PC-3 (cell line): ENCODE data around the gene FBXW5. TPM values are rescaled to one million over a fixed set of nuclear protein-coding genes. Genes with fewer than 3 reads are reported as not detected.

Experiments
- ATAC-seq: fragments of 200-7000 bp; cut with Tn5 transposase; 2 replicates; pipeline ENCODE4 v1.9.1; 2020; ENCODE audit warnings: mild to moderate bottlenecking, moderate library complexity
- BruUV-seq: library from RNA; stranded (reverse); fragments of 400-500 nt; replicated peaks from 2 replicates; lab custom pipeline; 2021; lab: Mats Ljungman, UMichigan
- CTCF ChIA-PET: fragments of 300-600 bp; sonication (Branson Sonifier 250); formaldehyde crosslinking; loops from one replicate; lab custom pipeline; 2022; ENCODE audit warnings: antibody characterized with exemption; lab: Charles Lee
- POLR2A ChIA-PET: fragments of 300-600 bp; sonication (Branson Sonifier 250); formaldehyde crosslinking; loops from one replicate; lab custom pipeline; 2022; ENCODE audit warnings: antibody characterized with exemption; ENCODE audit not compliant: unreplicated experiment; lab: Charles Lee
- DNase-seq: peaks from one replicate; pipeline ENCODE4 v3.0.0-alpha.2; 2015
- H2AFZ ChIP-seq: fragments of 300-600 bp; sonication (generic); 2 replicates; pipeline ENCODE4 v1.6.0; 2016; ENCODE audit warnings: antibody characterized with exemption, low read length
- H3F3A ChIP-seq: fragments of 300-600 bp; sonication (generic); one replicate; pipeline ENCODE4 v1.6.0; 2017; ENCODE audit warnings: antibody characterized with exemption, low read length, control low read depth, mild to moderate bottlenecking; ENCODE audit not compliant: unreplicated experiment
- H3K27ac ChIP-seq: fragments of 300-600 bp; sonication (generic); 2 replicates; pipeline ENCODE4 v1.5.1; 2016; ENCODE audit warnings: mild to moderate bottlenecking, low read length
- H3K27me3 ChIP-seq: fragments of 300-600 bp; sonication (generic); 2 replicates; pipeline ENCODE4 v1.6.1; 2016; ENCODE audit warnings: low read length, mixed read lengths
- H3K36me3 ChIP-seq: fragments of 300-600 bp; sonication (generic); 2 replicates; pipeline ENCODE4 v1.6.1; 2016; ENCODE audit warnings: low read depth, mixed run types, low read length, mixed read lengths
- H3K4me1 ChIP-seq: fragments of 300-600 bp; sonication (generic); 2 replicates; pipeline ENCODE4 v1.5.1; 2016; ENCODE audit warnings: low read length; ENCODE audit not compliant: insufficient read depth
- H3K4me2 ChIP-seq: fragments of 300-600 bp; sonication (generic); 2 replicates; pipeline ENCODE4 v1.6.0; 2016; ENCODE audit warnings: low read length
- H3K4me3 ChIP-seq: fragments of 300-600 bp; sonication (generic); 2 replicates; pipeline ENCODE4 v1.5.1; 2016; ENCODE audit warnings: mild to moderate bottlenecking, low read length, mixed read lengths
- H3K79me2 ChIP-seq: fragments of 300-600 bp; sonication (generic); 2 replicates; pipeline ENCODE4 v1.6.1; 2017; ENCODE audit warnings: low read length, mixed read lengths
- H3K9ac ChIP-seq: fragments of 300-600 bp; sonication (generic); 2 replicates; pipeline ENCODE4 v1.6.0; 2016; ENCODE audit warnings: mild to moderate bottlenecking, low read length
- H3K9me2 ChIP-seq: fragments of 300-600 bp; sonication (generic); replicated peaks from 2 replicates; pipeline ENCODE4 v1.6.1; 2016; ENCODE audit warnings: mixed run types, low read length, mixed read lengths
- H3K9me3 ChIP-seq: fragments of 300-600 bp; sonication (generic); 2 replicates; pipeline ENCODE4 v1.6.1; 2016; ENCODE audit warnings: low read length, mixed read lengths
- H4K20me1 ChIP-seq: fragments of 300-600 bp; sonication (generic); 2 replicates; pipeline ENCODE4 v1.6.1; 2016; ENCODE audit warnings: low read length, mixed read lengths
- EZH2 ChIP-seq: fragments of 300-600 bp; sonication (generic); IDR thresholded peaks from one replicate; pipeline ENCODE4 v1.6.1; 2017; ENCODE audit warnings: antibody characterized with exemption, mild to moderate bottlenecking, low read length; ENCODE audit not compliant: unreplicated experiment
- EZH2phosphoT487 ChIP-seq: fragments of 300-600 bp; sonication (generic); IDR thresholded peaks from 2 replicates; pipeline ENCODE4 v1.6.1; 2018; ENCODE audit warnings: mild to moderate bottlenecking, antibody characterized with exemption, low read length, borderline replicate concordance
- intact Hi-C: fragments of 100-400 bp; cut with micrococcal nuclease; formaldehyde crosslinking; loops from 2 replicates; pipeline ENCODE4 v1.9.0; 2023
- total RNA-seq: library from RNA; depleted of rRNA; stranded (reverse); fragments of >200 nt; gene quantifications from 2 replicates; pipeline ENCODE4 v1.2.3, GENCODE V29; 2014
- TF ChIP-seq, protein P1 (sequence below): fragments of 300-600 bp; sonication (generic); conservative IDR thresholded peaks from 2 replicates; pipeline ENCODE4 v1.5.1; 2017; ENCODE audit warnings: antibody characterized with exemption, low read depth, mild to moderate bottlenecking, low read length

FBXW5 gene
- total RNA-seq, 1 experiment from 2014 or later = 138 TPM

GRCh38 chr9:136898483-136899100, 45.9 kb downstream of the FBXW5 start:
- H3F3A ChIP-seq = peaks cover 4% of the 10 kb centered on the region
- ATAC-seq = no peak
- no peak overlapping the region for H3K27ac ChIP-seq
- ChIA-PET CTCF (interaction anchor here (0.7 kb wide), 1 partner anchor 171 kb away, joined by 3 read pairs; no protein-coding TSS in a partner anchor), POLR2A (no interaction called here)
- peaks cover 21% of the 10 kb centered on the region for H3K79me2 ChIP-seq
- H3K36me3 ChIP-seq = no peaks in the 10 kb centered on the region; the same call in 1 of the 2 replicates
- H3K9me2 ChIP-seq = no peaks in the 10 kb centered on the region
- no peak overlapping the region for H2AFZ ChIP-seq
- intact Hi-C loops = no loop called here
- H3K27me3 ChIP-seq = no peaks in the 10 kb centered on the region
- no peak for DNase-seq
- H3K4me1 ChIP-seq = peaks cover 31% of the 10 kb centered on the region
- H3K4me2 ChIP-seq = no peak overlapping the region
- TF ChIP-seq, protein P1, sequence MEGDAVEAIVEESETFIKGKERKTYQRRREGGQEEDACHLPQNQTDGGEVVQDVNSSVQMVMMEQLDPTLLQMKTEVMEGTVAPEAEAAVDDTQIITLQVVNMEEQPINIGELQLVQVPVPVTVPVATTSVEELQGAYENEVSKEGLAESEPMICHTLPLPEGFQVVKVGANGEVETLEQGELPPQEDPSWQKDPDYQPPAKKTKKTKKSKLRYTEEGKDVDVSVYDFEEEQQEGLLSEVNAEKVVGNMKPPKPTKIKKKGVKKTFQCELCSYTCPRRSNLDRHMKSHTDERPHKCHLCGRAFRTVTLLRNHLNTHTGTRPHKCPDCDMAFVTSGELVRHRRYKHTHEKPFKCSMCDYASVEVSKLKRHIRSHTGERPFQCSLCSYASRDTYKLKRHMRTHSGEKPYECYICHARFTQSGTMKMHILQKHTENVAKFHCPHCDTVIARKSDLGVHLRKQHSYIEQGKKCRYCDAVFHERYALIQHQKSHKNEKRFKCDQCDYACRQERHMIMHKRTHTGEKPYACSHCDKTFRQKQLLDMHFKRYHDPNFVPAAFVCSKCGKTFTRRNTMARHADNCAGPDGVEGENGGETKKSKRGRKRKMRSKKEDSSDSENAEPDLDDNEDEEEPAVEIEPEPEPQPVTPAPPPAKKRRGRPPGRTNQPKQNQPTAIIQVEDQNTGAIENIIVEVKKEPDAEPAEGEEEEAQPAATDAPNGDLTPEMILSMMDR = no peak
- TF ChIP-seq EZH2phosphoT487 (no peak), EZH2 (no peak)
- no peak overlapping the region for H3K9ac ChIP-seq
- H4K20me1 ChIP-seq = no peaks in the 10 kb centered on the region
- H3K4me3 ChIP-seq = no peak overlapping the region
- H3K9me3 ChIP-seq = no peaks in the 10 kb centered on the region
- no TSS peak for BruUV-seq

- CTCF ChIA-PET = no interaction called here
- ATAC-seq = no peak
- no peak overlapping the region for H3K27ac ChIP-seq
Observed at GRCh38 chr9:136896027-136896426, 48.5 kb downstream of the FBXW5 start.

More at GRCh38 chr9:136896027-136896426, 48.5 kb downstream of the FBXW5 start:
- BruUV-seq = no TSS peak
- H3K27me3 ChIP-seq = no peaks in the 10 kb centered on the region
- H3K9ac ChIP-seq = no peak overlapping the region
- H3K79me2 ChIP-seq = peaks cover 45% of the 10 kb centered on the region
- no peaks in the 10 kb centered on the region for H3K9me2 ChIP-seq
- H4K20me1 ChIP-seq = no peaks in the 10 kb centered on the region
- POLR2A ChIA-PET = no interaction called here
- no peaks in the 10 kb centered on the region; the same call in 1 of the 2 replicates for H3K36me3 ChIP-seq
- no peak overlapping the region for H3K4me3 ChIP-seq
- peaks cover 4% of the 10 kb centered on the region for H3F3A ChIP-seq
- no peak overlapping the region for H2AFZ ChIP-seq
- H3K4me2 ChIP-seq = no peak overlapping the region
- DNase-seq = no peak
- peaks cover 10% of the 10 kb centered on the region for H3K4me1 ChIP-seq
- intact Hi-C loops = no loop called here
- TF ChIP-seq EZH2phosphoT487 (no peak), EZH2 (no peak)
- TF ChIP-seq, protein P1 = no peak
- no peaks in the 10 kb centered on the region for H3K9me3 ChIP-seq
